Hepatocyte (in vitro differentiated cells): ENCODE results near the gene TCEA2. TPM values are rescaled to one million over a fixed set of nuclear protein-coding genes. Genes with fewer than 3 reads are reported as not detected.

ENCODE experiments used
- DNase-seq: peaks from one replicate; pipeline ENCODE4 v3.0.0-alpha.2; 2016; ENCODE audit warnings: low spot score
- H2AFZ ChIP-seq: fragments of 200-600 bp; sonication (generic); 2 replicates; pipeline ENCODE4 v1.6.0; 2016; ENCODE audit warnings: antibody characterized with exemption, mild to moderate bottlenecking
- H3K27ac ChIP-seq: fragments of 200-600 bp; sonication (generic); 2 replicates; pipeline ENCODE4 v1.5.1; 2016; ENCODE audit warnings: mild to moderate bottlenecking
- H3K27me3 ChIP-seq: fragments of 200-600 bp; sonication (generic); 2 replicates; pipeline ENCODE4 v1.6.1; 2016
- H3K36me3 ChIP-seq: fragments of 200-600 bp; sonication (generic); replicated peaks from 2 replicates; pipeline ENCODE4 v1.5.1; 2016; ENCODE audit warnings: low read depth; ENCODE audit not compliant: insufficient read depth
- H3K4me1 ChIP-seq: fragments of 200-600 bp; sonication (generic); 2 replicates; pipeline ENCODE4 v1.5.1; 2016; ENCODE audit warnings: mild to moderate bottlenecking, moderate library complexity; ENCODE audit not compliant: insufficient read depth
- H3K4me2 ChIP-seq: fragments of 200-600 bp; sonication (generic); 2 replicates; pipeline ENCODE4 v1.6.0; 2016
- H3K4me3 ChIP-seq: fragments of 200-600 bp; sonication (generic); 2 replicates; pipeline ENCODE4 v1.5.1; 2016; ENCODE audit warnings: mild to moderate bottlenecking
- H3K79me2 ChIP-seq: fragments of 200-600 bp; sonication (generic); 2 replicates; pipeline ENCODE4 v1.6.0; 2017; ENCODE audit warnings: mild to moderate bottlenecking
- H3K9me2 ChIP-seq: fragments of 200-600 bp; sonication (generic); replicated peaks from 2 replicates; pipeline ENCODE4 v1.6.0; 2017; ENCODE audit warnings: mild to moderate bottlenecking; ENCODE audit not compliant: insufficient read depth
- H3K9me3 ChIP-seq: fragments of 200-600 bp; sonication (generic); 2 replicates; pipeline ENCODE4 v1.5.1; 2016; ENCODE audit warnings: low read depth, mild to moderate bottlenecking
- H4K20me1 ChIP-seq: fragments of 200-600 bp; sonication (generic); 2 replicates; pipeline ENCODE4 v1.6.0; 2016; ENCODE audit warnings: mild to moderate bottlenecking; ENCODE audit not compliant: insufficient read depth, poor library complexity, severe bottlenecking
- CTCF ChIP-seq: fragments of 200-600 bp; sonication (generic); IDR thresholded peaks from 2 replicates; pipeline ENCODE4 v1.5.1; 2016; ENCODE audit warnings: antibody characterized with exemption, mild to moderate bottlenecking; ENCODE audit not compliant: poor library complexity
- EZH2 ChIP-seq: fragments of 200-600 bp; sonication (generic); IDR thresholded peaks from 2 replicates; pipeline ENCODE4 v1.6.1; 2016; ENCODE audit warnings: antibody characterized with exemption, mild to moderate bottlenecking, borderline replicate concordance
- EZH2phosphoT487 ChIP-seq: fragments of 200-600 bp; sonication (generic); IDR thresholded peaks from one replicate; pipeline ENCODE4 v1.6.1; 2018; ENCODE audit warnings: antibody characterized with exemption, mild to moderate bottlenecking, low read depth, moderate library complexity; ENCODE audit not compliant: unreplicated experiment, severe bottlenecking
- WGBS: methylation state at CpG from one replicate; pipeline ENCODE4 v1.1.6; 2016; ENCODE audit warnings: low lambda C conversion rate; ENCODE audit errors: missing lambda C conversion rate; 5-methylcytosine and 5-hydroxymethylcytosine counted together
- microRNA-seq: library from miRNA; unstranded; fragments of <30 nt; microRNA quantifications from one replicate; pipeline ENCODE4, GENCODE V29; 2017
- polyA plus RNA-seq: library from polyadenylated mRNA; unstranded; fragments of >200 nt; fragmentation: Nextera tagmentation; extraction: Ambion mirVana; gene quantifications from 2 replicates; pipeline ENCODE4 v1.2.1, GENCODE V29; 2016
- small RNA-seq: library from RNA; depleted of rRNA; stranded (forward); fragments of <200 nt; gene quantifications from one replicate; pipeline ENCODE3, GENCODE V24; 2014
- total RNA-seq: library from RNA; depleted of rRNA; stranded (reverse); fragments of >200 nt; gene quantifications from 2 replicates; pipeline ENCODE4 v1.2.3, GENCODE V29; 2014

Gene TCEA2
- total and polyA plus RNA-seq, 2 experiments from 2014 or later: 26.0 to 74.2 TPM

GRCh38 chr20:64119681-64120341, 56.8 kb downstream of the TCEA2 start:
- H3K4me1 ChIP-seq: peaks cover 4% of the 10 kb centered on the region
- H2AFZ ChIP-seq: peak overlapping the region; percentile 60
- H3K27ac ChIP-seq: no peak overlapping the region
- 90% methylated on average over 11 of the region's 14 CpGs for WGBS
- no peaks in the 10 kb centered on the region for H3K79me2 ChIP-seq
- TF ChIP-seq EZH2phosphoT487 (no peak), EZH2 (no peak), CTCF (no peak)
- no peaks in the 10 kb centered on the region for H3K36me3 ChIP-seq
- H3K27me3 ChIP-seq: peaks cover 17% of the 10 kb centered on the region
- no peaks in the 10 kb centered on the region for H3K9me2 ChIP-seq
- no peak for DNase-seq
- no peaks in the 10 kb centered on the region for H4K20me1 ChIP-seq
- H3K4me3 ChIP-seq: no peak overlapping the region
- H3K9me3 ChIP-seq: no peaks in the 10 kb centered on the region
- peak overlapping the region; percentile 72 for H3K4me2 ChIP-seq

- peaks cover 17% of the 10 kb centered on the region for H3K27me3 ChIP-seq
- H3K27ac ChIP-seq: no peak overlapping the region
- H3K4me3 ChIP-seq: no peak overlapping the region
- no peaks in the 10 kb centered on the region for H3K9me2 ChIP-seq
- no peak for DNase-seq
- no peaks in the 10 kb centered on the region for H3K36me3 ChIP-seq
- no peak overlapping the region for H2AFZ ChIP-seq
- H3K4me2 ChIP-seq: no peak overlapping the region
- 87% methylated on average over 12 of the region's 12 CpGs for WGBS
- no peak for TF ChIP-seq CTCF
- TF ChIP-seq EZH2: no peak
- no peak for TF ChIP-seq EZH2phosphoT487
- H3K4me1 ChIP-seq: peaks cover 4% of the 10 kb centered on the region
- no peaks in the 10 kb centered on the region for H3K79me2 ChIP-seq
- H3K9me3 ChIP-seq: no peaks in the 10 kb centered on the region
- no peaks in the 10 kb centered on the region for H4K20me1 ChIP-seq
These were observed 58.6 kb downstream of the TCEA2 start for GRCh38 chr20:64121586-64121985.

Small RNA genes within 50 kb of the gene (microRNA-seq; reads per million reads assigned to microRNA genes)
- gene MIR6813: not detected

Small RNA genes within 50 kb of the gene (small RNA-seq; reads per million reads assigned to genes)
- gene AL355803.1 (not detected), gene MIR6813 (not detected)

Other genes with a start within 250 kb of the TCEA2 start
- 4.0 and 5.2 TPM in 2 replicates for gene ZBTB46, start 231.9 kb upstream of the TCEA2 start, total RNA-seq
- 2.0 and 3.2 TPM in 2 replicates for gene ZBTB46, start 231.9 kb upstream of the TCEA2 start, polyA plus RNA-seq
- gene ABHD16B, start 201.7 kb upstream of the TCEA2 start, total RNA-seq: not detected in 2 replicates
- 0.68 and 0.95 TPM in 2 replicates for gene ABHD16B, start 201.7 kb upstream of the TCEA2 start, polyA plus RNA-seq
- gene TPD52L2, start 197.9 kb upstream of the TCEA2 start, total RNA-seq: 83.2 and 86.2 TPM in 2 replicates
- gene TPD52L2, start 197.9 kb upstream of the TCEA2 start, polyA plus RNA-seq: 93.8 and 98.1 TPM in 2 replicates
- 34.0 and 39.6 TPM in 2 replicates for gene DNAJC5, start 168.1 kb upstream of the TCEA2 start, total RNA-seq
- gene DNAJC5, start 168.1 kb upstream of the TCEA2 start, polyA plus RNA-seq: 6.6 and 10.2 TPM in 2 replicates
- 18.5 and 20.0 TPM in 2 replicates for gene UCKL1, start 106.8 kb upstream of the TCEA2 start, total RNA-seq
- gene UCKL1, start 106.8 kb upstream of the TCEA2 start, polyA plus RNA-seq: 52.2 and 62.9 TPM in 2 replicates
- gene ZNF512B, start 93.3 kb upstream of the TCEA2 start, total RNA-seq: 11.5 and 13.5 TPM in 2 replicates
- 10.1 and 12.4 TPM in 2 replicates for gene ZNF512B, start 93.3 kb upstream of the TCEA2 start, polyA plus RNA-seq
- 1.1 and 1.6 TPM in 2 replicates for gene SAMD10, start 83.6 kb upstream of the TCEA2 start, total RNA-seq
- 11.0 and 11.7 TPM in 2 replicates for gene SAMD10, start 83.6 kb upstream of the TCEA2 start, polyA plus RNA-seq
- 35.6 and 41.3 TPM in 2 replicates for gene PRPF6, start 82.1 kb upstream of the TCEA2 start, total RNA-seq
- gene PRPF6, start 82.1 kb upstream of the TCEA2 start, polyA plus RNA-seq: 37.3 and 43.1 TPM in 2 replicates
- 0.57 and 0.72 TPM in 2 replicates for gene C20orf204, start 27.0 kb upstream of the TCEA2 start, total RNA-seq
- 0.85 and 1.7 TPM in 2 replicates for gene C20orf204, start 27.0 kb upstream of the TCEA2 start, polyA plus RNA-seq
- not detected in 2 replicates for gene SOX18, start 13.6 kb upstream of the TCEA2 start, total RNA-seq
- gene SOX18, start 13.6 kb upstream of the TCEA2 start, polyA plus RNA-seq: 1.9 and 2.0 TPM in 2 replicates
- 8.1 and 8.8 TPM in 2 replicates for gene RGS19, start 16.3 kb downstream of the TCEA2 start, total RNA-seq
- gene RGS19, start 16.3 kb downstream of the TCEA2 start, polyA plus RNA-seq: 10.9 and 13.5 TPM in 2 replicates
- gene OPRL1, start 16.9 kb downstream of the TCEA2 start, total RNA-seq: 1.1 and 1.5 TPM in 2 replicates
- gene OPRL1, start 16.9 kb downstream of the TCEA2 start, polyA plus RNA-seq: 0.50 and 0.90 TPM in 2 replicates
- gene LKAAEAR1, start 21.2 kb downstream of the TCEA2 start, total RNA-seq: not detected in 2 replicates
- gene LKAAEAR1, start 21.2 kb downstream of the TCEA2 start, polyA plus RNA-seq: 0.91 and 1.2 TPM in 2 replicates
- not detected in 2 replicates for gene NPBWR2, start 44.4 kb downstream of the TCEA2 start, total RNA-seq
- not detected in 2 replicates for gene NPBWR2, start 44.4 kb downstream of the TCEA2 start, polyA plus RNA-seq
- 0.03 and 0.08 TPM in 2 replicates for gene MYT1, start 101.3 kb downstream of the TCEA2 start, total RNA-seq
- 0.05 and 0.06 TPM in 2 replicates for gene MYT1, start 101.3 kb downstream of the TCEA2 start, polyA plus RNA-seq
- gene PCMTD2, start 192.6 kb downstream of the TCEA2 start, total RNA-seq: 68.4 and 79.2 TPM in 2 replicates
- 37.7 and 38.4 TPM in 2 replicates for gene PCMTD2, start 192.6 kb downstream of the TCEA2 start, polyA plus RNA-seq